SK-N-MC (cell line): ENCODE data around the gene PCDHA1.
A peak's percentile ranks its signal among the peaks of the same experiment; 100 is the strongest.

Experiments
- DNase-seq: peaks from one replicate; pipeline ENCODE4 v3.0.0-alpha.2; 2011; ENCODE audit warnings: low read depth, low spot score
- H3K27ac ChIP-seq: fragments of 200-600 bp; sonication (generic); 2 replicates; pipeline ENCODE4 v1.5.1; 2016; ENCODE audit warnings: mixed run types
- H3K36me3 ChIP-seq: fragments of 200-600 bp; sonication (generic); 2 replicates; pipeline ENCODE4 v1.6.1; 2017; ENCODE audit warnings: antibody characterized with exemption, low read length, mixed read lengths; ENCODE audit not compliant: insufficient read depth
- H3K4me3 ChIP-seq: fragments of 200-600 bp; sonication (generic); 2 replicates; pipeline ENCODE4 v1.5.1; 2016
- H3K9ac ChIP-seq: fragments of 200-600 bp; sonication (generic); 2 replicates; pipeline ENCODE4 v1.8.0; 2017; ENCODE audit warnings: mixed run types, mixed read lengths; ENCODE audit not compliant: insufficient read length
- H3K9me3 ChIP-seq: fragments of 200-600 bp; sonication (generic); 2 replicates; pipeline ENCODE4 v1.6.1; 2017; ENCODE audit warnings: low read depth, mild to moderate bottlenecking, antibody characterized with exemption, low read length, moderate library complexity, mixed read lengths
- EZH2 ChIP-seq: fragments of 200-600 bp; sonication (generic); IDR thresholded peaks from one replicate; pipeline ENCODE4 v1.6.1; 2017; ENCODE audit warnings: antibody characterized with exemption
- FOXP2 ChIP-seq: optimal IDR thresholded peaks from 2 replicates; pipeline ENCODE3; 2011; ENCODE audit warnings: mild to moderate bottlenecking, moderate library complexity; ENCODE audit not compliant: insufficient read depth; ENCODE audit errors: extremely low read length, control extremely low read depth
- POLR2AphosphoS5 ChIP-seq: IDR thresholded peaks from 2 replicates; pipeline ENCODE4 v1.6.1; 2012; ENCODE audit warnings: mild to moderate bottlenecking, low read depth, low read length, borderline replicate concordance

PCDHA1 gene

DNA sequence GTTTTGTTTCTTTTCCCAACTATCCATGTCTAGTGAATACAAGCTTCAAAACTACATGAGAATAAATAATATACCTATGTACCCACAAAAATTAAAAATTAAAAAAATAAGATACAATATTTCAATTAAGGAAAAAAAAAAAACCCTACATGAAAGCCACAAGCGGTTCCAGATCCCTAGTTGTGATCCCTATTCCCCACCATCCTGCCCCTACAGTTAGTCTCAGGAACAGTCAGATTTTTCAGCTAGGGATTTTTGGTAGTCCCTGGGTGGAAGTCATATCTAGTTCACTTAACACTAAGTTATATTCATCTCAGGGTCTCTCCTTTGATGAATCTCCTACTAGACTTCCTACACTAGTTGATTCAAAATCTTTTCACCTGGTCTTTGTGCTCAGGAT lies 246.7 kb downstream of the PCDHA1 start:
- Histone ChIP-seq H3K9ac (no peak overlapping the region), H3K9me3 (no peaks in the 10 kb centered on the region), H3K36me3 (no peaks in the 10 kb centered on the region), H3K4me3 (no peak overlapping the region), H3K27ac (no peak overlapping the region)
- no peak for TF ChIP-seq FOXP2
- no peak for TF ChIP-seq EZH2
- TF ChIP-seq POLR2AphosphoS5: no peak
- no peak for DNase-seq

DNA sequence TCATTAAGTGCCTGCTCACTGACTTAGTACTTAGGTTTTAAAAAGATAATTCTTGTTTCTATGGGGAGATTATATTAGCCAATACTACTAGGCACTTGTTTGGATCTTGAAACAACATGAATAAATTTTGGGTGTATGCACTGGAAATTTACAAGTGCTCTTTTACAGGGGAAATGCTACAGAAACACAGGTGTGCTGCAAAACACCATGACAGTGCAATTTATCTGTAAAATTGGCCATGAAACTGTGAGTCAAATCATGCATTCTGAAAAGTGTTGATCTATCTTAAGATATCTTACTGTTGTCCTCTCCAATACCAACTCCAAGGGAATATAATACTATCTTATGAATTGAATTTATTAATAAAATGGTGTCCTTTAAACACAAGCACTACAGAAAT lies 253.1 kb downstream of the PCDHA1 start:
- Histone ChIP-seq H3K27ac (peak overlapping the region; percentile 90), H3K9ac (no peak overlapping the region), H3K9me3 (no peaks in the 10 kb centered on the region), H3K4me3 (peak overlapping the region; percentile 87), H3K36me3 (no peaks in the 10 kb centered on the region)
- DNase-seq: no peak
- no peak for TF ChIP-seq POLR2AphosphoS5
- TF ChIP-seq EZH2: no peak
- no peak for TF ChIP-seq FOXP2

DNA sequence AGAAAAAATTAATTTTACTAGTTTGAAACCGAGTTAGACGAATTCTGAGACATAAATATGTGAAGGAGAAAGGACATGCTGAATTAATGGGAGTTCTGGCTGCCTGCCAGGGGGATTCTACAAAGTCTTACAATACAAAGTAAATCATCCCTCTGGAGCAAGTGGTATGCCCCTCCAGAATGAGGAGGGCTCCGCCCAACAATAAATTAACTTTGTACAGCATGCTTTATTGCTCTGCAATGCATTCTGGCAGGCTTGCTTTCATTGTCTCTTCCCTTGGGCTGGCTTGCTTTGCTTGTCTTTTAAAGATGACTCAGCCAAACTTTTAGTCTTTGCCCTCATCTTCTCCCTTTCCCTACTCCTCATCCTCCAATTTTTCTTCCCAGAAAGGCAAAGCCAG lies 253.6 kb downstream of the PCDHA1 start:
- peak overlapping the region; percentile 11 for H3K9ac ChIP-seq
- peak; percentile 86 for DNase-seq
- peak overlapping the region; percentile 90 for H3K27ac ChIP-seq
- peak overlapping the region; percentile 87 for H3K4me3 ChIP-seq
- no peaks in the 10 kb centered on the region for H3K9me3 ChIP-seq
- peak; percentile 26; the same call in 1 of the 2 replicates for TF ChIP-seq POLR2AphosphoS5
- no peak for TF ChIP-seq EZH2
- H3K36me3 ChIP-seq: no peaks in the 10 kb centered on the region

DNA sequence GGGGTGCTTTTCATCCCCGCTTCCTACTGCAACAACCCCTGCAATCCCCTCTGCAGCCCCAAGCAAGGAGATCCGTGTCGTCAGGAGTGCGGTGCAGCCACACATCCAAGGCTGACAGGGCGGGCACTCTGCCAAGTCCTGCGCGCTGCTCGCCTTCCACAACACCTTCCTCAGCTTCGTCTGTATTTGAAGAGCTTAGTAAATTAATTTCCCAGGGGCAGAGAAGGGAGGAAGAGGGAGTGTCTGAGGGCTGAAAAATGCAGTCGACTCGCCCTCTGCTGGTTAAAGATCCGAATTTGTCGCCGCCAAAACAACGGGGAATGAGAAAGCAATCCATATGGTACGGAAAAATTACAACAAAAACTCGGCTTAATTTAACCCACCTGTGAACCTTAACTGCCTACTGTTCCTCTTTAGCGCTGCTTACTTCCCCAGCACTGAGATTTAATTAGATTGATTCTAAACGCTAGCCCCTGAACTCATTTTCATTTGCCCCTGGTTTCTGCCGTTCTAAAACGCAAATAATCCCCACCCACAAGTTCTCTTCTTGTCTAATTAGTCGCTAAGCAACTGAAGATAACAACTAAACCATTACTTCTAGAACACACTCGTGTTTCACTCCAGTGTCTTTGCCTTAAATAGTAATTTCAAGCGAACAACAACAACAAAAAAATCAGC lies 254.3 kb downstream of the PCDHA1 start:
- Histone ChIP-seq H3K4me3 (peak overlapping the region; percentile 87), H3K27ac (peak overlapping the region; percentile 90), H3K36me3 (no peaks in the 10 kb centered on the region), H3K9me3 (no peaks in the 10 kb centered on the region), H3K9ac (peak overlapping the region; percentile 86)
- TF ChIP-seq EZH2: no peak
- DNase-seq: peak; percentile 48

DNA sequence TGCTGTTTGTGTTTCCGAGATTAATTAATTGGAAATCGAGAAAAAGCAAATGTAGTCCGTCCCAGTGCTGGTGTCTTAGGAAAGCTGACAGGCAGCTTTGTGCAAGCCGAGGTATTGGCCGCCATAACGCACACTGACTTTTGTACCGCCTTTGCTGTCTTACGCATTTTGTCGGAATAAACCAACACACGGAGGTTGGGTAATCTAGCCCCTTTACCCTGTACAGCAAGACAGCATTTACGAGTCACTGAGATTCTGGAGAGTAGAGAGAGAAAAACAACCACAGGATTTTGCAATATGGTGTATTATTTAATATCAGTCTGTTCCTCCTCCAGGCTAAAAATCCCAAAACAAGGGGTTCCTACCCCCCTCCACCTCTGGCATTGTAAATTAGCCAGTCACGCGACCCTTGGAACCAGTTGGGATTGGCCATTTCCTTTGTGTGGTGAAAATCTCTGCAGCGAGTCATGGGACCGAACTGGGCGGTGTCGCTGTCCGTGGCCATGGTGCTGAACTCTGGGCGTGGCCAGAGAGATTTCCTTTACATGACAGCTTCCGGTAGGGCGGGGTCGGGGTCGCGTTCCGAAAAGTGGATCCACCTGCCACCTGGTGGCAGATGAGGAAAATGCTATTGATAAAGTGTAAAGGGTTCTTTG lies 255.0 kb downstream of the PCDHA1 start:
- Histone ChIP-seq H3K36me3 (no peaks in the 10 kb centered on the region), H3K4me3 (peak overlapping the region; percentile 87), H3K27ac (peak overlapping the region; percentile 90), H3K9ac (peak overlapping the region; percentile 86), H3K9me3 (no peaks in the 10 kb centered on the region)
- peak; percentile 96 for DNase-seq
- TF ChIP-seq FOXP2 (no peak), POLR2AphosphoS5 (peak; percentile 74)

DNA sequence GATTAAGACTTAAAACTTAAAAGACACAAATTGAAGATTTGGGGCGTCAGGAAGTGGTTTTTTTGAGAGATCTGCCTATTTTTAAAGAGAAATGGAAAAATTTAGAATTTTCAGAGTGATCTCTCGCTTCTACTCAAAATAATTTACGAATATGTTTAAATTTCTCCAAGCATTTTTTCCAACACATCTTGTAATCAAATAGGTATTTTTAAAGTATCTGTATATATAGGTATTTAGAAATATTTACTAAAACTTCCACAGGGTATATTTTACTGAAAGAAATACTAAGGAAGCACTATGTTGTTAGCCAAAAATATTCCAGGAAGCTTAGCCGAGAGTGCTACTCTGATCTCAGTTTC lies 255.5 kb downstream of the PCDHA1 start:
- H3K4me3 ChIP-seq: no peak overlapping the region
- H3K36me3 ChIP-seq: no peaks in the 10 kb centered on the region
- H3K9ac ChIP-seq: peak overlapping the region; percentile 5
- no peak for TF ChIP-seq FOXP2
- no peak for TF ChIP-seq EZH2
- no peak for TF ChIP-seq POLR2AphosphoS5
- H3K27ac ChIP-seq: no peak overlapping the region
- DNase-seq: no peak
- no peaks in the 10 kb centered on the region for H3K9me3 ChIP-seq

DNA sequence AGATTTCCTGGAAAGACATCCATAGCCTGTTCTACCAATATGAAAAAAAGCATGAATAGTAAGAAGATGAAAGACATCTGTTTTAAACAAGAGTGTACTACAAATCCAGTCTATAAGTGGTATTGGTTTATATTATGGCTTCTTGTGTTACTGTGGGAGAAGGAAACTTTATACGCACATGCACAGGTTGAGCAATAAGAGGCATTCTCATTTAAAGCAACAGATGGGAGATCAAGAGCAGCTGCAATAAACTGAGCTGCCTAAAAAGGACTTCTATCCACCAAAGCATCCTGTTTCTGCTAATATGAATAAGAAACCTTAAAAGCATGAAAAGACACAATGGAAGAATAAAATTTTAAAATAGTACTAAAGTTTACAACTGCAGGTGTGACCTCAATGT lies 256.6 kb downstream of the PCDHA1 start:
- Histone ChIP-seq H3K27ac (no peak overlapping the region), H3K9me3 (no peaks in the 10 kb centered on the region), H3K9ac (no peak overlapping the region), H3K4me3 (no peak overlapping the region), H3K36me3 (no peaks in the 10 kb centered on the region)
- no peak for DNase-seq
- TF ChIP-seq EZH2 (no peak), FOXP2 (no peak), POLR2AphosphoS5 (no peak)

DNA sequence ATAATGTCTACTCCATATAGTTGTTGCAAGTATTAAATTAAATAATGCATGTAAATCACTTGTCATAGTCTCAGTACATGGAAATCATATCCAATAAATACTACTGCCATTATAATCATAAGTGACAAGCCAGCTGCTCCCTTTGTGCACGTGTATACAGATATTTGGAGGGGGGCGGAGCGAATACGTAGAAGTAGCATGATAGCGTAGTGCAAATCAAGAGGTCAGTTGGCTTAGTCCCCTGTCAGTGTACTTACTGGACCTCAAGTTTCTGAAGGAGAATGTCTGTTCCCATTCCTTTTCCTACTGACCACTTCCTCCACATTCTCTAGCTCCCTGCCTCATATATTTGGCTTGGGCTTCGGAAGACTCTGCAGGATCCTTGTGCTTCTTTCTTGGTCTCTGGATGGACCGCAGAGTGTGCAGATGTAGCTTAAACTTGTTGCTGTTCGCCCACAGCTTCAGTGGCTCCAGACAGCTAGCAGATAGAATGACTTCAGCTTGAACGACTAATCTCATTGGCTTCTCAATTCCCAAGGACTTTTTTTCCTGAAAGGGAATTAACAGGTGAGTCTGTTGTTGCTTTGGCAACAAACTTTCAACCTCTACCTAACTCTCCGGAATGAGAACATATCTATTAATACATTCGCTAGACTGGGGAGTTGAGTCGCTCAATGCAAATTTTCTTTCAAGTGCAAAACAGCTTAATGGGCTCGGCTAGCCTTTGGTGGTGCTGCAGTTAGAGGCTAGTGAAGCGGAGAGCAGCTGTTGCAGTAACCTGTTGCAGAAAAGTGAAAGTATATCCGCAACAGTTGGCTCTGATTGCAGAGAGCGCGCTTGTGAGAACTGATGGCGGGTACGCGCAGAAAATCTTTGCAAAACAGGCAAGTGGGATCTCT lies 264.9 kb downstream of the PCDHA1 start, which contains the start of gene PCDHB1:
Gene PCDHB1, plus strand, starts transcription at position 753 of the 899 bp plus-strand sequence. Its CDS starts 97 bp downstream, at position 850.
- Histone ChIP-seq H3K36me3 (no peaks in the 10 kb centered on the region), H3K9ac (no peak within 1 kb of the TSS), H3K9me3 (no peaks in the 10 kb centered on the region), H3K27ac (no peak within 1 kb of the TSS), H3K4me3 (peak within 1 kb of the TSS; percentile 79)
- no peak for DNase-seq
- TF ChIP-seq FOXP2 (no peak), POLR2AphosphoS5 (no peak), EZH2 (no peak)

DNA sequence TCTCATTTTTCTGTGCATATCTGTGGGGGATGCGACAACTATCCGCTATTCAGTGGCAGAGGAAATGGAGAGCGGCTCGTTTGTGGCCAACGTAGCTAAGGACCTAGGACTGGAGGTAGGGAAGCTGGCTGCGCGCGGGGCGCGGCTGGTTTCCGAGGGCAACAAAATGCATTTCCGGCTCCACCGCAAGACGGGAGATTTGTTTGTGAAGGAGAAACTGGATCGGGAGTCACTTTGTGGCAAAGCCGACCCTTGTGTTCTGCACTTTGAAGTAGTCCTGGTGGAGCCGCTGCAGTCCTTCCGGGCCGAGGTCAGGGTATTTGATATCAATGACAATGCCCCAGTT lies 265.6 kb downstream of the PCDHA1 start:
- no peaks in the 10 kb centered on the region for H3K36me3 ChIP-seq
- H3K9me3 ChIP-seq: no peaks in the 10 kb centered on the region
- no peak for DNase-seq
- no peak overlapping the region for H3K9ac ChIP-seq
- TF ChIP-seq FOXP2 (no peak), POLR2AphosphoS5 (no peak), EZH2 (no peak)
- H3K4me3 ChIP-seq: peak overlapping the region; percentile 79
- no peak overlapping the region for H3K27ac ChIP-seq
